Activated B cell treated with CpG ODN at 0.5 μM for 24 hours (primary cell): ENCODE data around the gene MAJIN. TPM values are rescaled to one million over a fixed set of nuclear protein-coding genes. Genes with fewer than 3 reads are reported as not detected.

ENCODE experiments used
- ATAC-seq: fragments of 200-7000 bp; cut with Tn5 transposase; one replicate; pipeline ENCODE4 v1.10.0; 2021; ENCODE audit warnings: low read depth, mild to moderate bottlenecking, moderate library complexity
- CTCF ChIA-PET: fragments of 350-600 bp; sonication (Branson Sonifier 250); formaldehyde crosslinking; loops from one replicate; lab custom pipeline; 2021; ENCODE audit warnings: antibody characterized with exemption; lab: Charles Lee
- POLR2A ChIA-PET: fragments of 350-600 bp; sonication (Branson Sonifier 250); formaldehyde crosslinking; loops from one replicate; lab custom pipeline; 2021; ENCODE audit warnings: antibody characterized with exemption; lab: Charles Lee
- DNase-seq: peaks from one replicate; pipeline ENCODE4 v3.0.0; 2022
- H3K27ac Mint-ChIP-seq: one replicate; pipeline ENCODE4 v1.8.0; 2020; ENCODE audit warnings: mixed read lengths
- H3K27me3 Mint-ChIP-seq: one replicate; pipeline ENCODE4 v1.8.0; 2021; ENCODE audit warnings: mixed read lengths
- H3K36me3 Mint-ChIP-seq: one replicate; pipeline ENCODE4 v1.8.0; 2021; ENCODE audit warnings: low read depth, mixed read lengths
- H3K4me1 Mint-ChIP-seq: one replicate; pipeline ENCODE4 v1.8.0; 2021; ENCODE audit warnings: mixed read lengths
- H3K4me3 Mint-ChIP-seq: one replicate; pipeline ENCODE4 v1.8.0; 2020; ENCODE audit warnings: mild to moderate bottlenecking, mixed read lengths
- H3K9me3 Mint-ChIP-seq: one replicate; pipeline ENCODE4 v1.8.0; 2020; ENCODE audit warnings: mixed read lengths
- intact Hi-C: fragments of 100-400 bp; cut with micrococcal nuclease; formaldehyde crosslinking; loops from one replicate; pipeline ENCODE4 v1.15.1; 2024
- total RNA-seq: library from RNA; stranded (reverse); gene quantifications from 2 replicates; pipeline ENCODE4 v1.2.3, GENCODE V29; 2022
- TF ChIP-seq, protein P1 (sequence below): fragments of 200-600 bp; IDR thresholded peaks from one replicate; pipeline ENCODE4 v1.8.0; 2022; ENCODE audit warnings: antibody characterized with exemption, mild to moderate bottlenecking

The MAJIN gene
- total RNA-seq, 1 donor from 2014 or later: 0.20 TPM

DNA sequence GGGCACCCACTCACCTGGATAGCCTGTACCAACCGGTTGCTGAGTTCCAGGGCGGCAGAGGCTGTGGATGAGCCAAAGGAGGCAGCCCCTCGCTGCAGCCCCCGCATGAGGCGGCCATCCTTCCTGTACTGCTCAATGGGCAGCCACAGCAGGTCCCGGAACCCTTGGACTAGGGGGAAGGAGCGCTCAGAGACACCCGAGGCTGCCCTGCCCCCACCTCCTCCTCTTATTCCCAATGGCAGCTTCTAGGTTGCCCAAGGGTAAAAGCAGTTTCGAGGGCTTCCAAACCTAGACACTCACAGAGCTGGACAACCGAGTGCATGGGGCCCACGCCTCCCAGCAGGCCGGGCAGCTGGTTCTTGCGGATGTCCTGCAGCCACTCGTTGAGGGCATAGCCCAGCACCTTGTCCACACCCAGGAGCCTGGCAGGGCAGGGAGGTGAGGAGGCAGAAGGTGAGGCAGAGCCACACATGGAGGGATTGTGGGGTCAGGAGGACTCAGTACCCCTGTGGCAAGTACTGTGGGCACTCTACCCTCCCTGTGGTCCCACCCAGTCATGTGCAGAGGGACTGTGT, 75.4 kb downstream of the MAJIN start:
- intact Hi-C loops: no loop called here
- POLR2A ChIA-PET: interaction anchor here (0.6 to 27.8 kb wide), 3 partner anchors 9 to 824 kb away, joined by 3 to 1194 read pairs (median 4); partner anchors contain the start of genes CDC42BPG and RNASEH2C
- no peak for ATAC-seq

GRCh38 chr11:64894812-64895452, 77.0 kb downstream of the MAJIN start:
- peaks cover 26% of the 10 kb centered on the region for H3K4me1 Mint-ChIP-seq
- no peaks in the 10 kb centered on the region for H3K27me3 Mint-ChIP-seq
- peaks cover 36% of the 10 kb centered on the region for H3K36me3 Mint-ChIP-seq
- POLR2A ChIA-PET: interaction anchor here (0.6 to 27.8 kb wide), 3 partner anchors 18 to 86 kb away, joined by 7 to 1194 read pairs (median 11); partner anchors contain the start of gene CDC42BPG
- TF ChIP-seq, protein P1, sequence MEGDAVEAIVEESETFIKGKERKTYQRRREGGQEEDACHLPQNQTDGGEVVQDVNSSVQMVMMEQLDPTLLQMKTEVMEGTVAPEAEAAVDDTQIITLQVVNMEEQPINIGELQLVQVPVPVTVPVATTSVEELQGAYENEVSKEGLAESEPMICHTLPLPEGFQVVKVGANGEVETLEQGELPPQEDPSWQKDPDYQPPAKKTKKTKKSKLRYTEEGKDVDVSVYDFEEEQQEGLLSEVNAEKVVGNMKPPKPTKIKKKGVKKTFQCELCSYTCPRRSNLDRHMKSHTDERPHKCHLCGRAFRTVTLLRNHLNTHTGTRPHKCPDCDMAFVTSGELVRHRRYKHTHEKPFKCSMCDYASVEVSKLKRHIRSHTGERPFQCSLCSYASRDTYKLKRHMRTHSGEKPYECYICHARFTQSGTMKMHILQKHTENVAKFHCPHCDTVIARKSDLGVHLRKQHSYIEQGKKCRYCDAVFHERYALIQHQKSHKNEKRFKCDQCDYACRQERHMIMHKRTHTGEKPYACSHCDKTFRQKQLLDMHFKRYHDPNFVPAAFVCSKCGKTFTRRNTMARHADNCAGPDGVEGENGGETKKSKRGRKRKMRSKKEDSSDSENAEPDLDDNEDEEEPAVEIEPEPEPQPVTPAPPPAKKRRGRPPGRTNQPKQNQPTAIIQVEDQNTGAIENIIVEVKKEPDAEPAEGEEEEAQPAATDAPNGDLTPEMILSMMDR: no peak
- no peak overlapping the region for H3K27ac Mint-ChIP-seq
- intact Hi-C loops: loop anchor here (1.0 to 2.0 kb wide), 4 partner anchors 48 to 152 kb away; partner anchors contain the start of gene MAP4K2
- no peak for DNase-seq
- no peaks in the 10 kb centered on the region for H3K9me3 Mint-ChIP-seq
- CTCF ChIA-PET: interaction anchor here (1.0 to 13.0 kb wide), 9 partner anchors 10 to 109 kb away, joined by 3 to 310 read pairs (median 4); partner anchors contain the start of genes CDC42BPG and EHD1
- no peak overlapping the region for H3K4me3 Mint-ChIP-seq
- no peak for ATAC-seq

More for the DNA sequence above, 75.4 kb downstream of the MAJIN start:
- CTCF ChIA-PET: interaction anchor here (1.0 to 13.0 kb wide), 2 partner anchors 43 to 51 kb away, joined by 3 to 310 read pairs; partner anchors contain the start of gene CDC42BPG
- Mint-ChIP-seq H3K27me3 (no peaks in the 10 kb centered on the region), H3K27ac (no peak overlapping the region), H3K4me3 (no peak overlapping the region), H3K36me3 (peaks cover 47% of the 10 kb centered on the region), H3K9me3 (no peaks in the 10 kb centered on the region), H3K4me1 (peaks cover 30% of the 10 kb centered on the region)
- TF ChIP-seq, protein P1: no peak
- DNase-seq: no peak

DNA sequence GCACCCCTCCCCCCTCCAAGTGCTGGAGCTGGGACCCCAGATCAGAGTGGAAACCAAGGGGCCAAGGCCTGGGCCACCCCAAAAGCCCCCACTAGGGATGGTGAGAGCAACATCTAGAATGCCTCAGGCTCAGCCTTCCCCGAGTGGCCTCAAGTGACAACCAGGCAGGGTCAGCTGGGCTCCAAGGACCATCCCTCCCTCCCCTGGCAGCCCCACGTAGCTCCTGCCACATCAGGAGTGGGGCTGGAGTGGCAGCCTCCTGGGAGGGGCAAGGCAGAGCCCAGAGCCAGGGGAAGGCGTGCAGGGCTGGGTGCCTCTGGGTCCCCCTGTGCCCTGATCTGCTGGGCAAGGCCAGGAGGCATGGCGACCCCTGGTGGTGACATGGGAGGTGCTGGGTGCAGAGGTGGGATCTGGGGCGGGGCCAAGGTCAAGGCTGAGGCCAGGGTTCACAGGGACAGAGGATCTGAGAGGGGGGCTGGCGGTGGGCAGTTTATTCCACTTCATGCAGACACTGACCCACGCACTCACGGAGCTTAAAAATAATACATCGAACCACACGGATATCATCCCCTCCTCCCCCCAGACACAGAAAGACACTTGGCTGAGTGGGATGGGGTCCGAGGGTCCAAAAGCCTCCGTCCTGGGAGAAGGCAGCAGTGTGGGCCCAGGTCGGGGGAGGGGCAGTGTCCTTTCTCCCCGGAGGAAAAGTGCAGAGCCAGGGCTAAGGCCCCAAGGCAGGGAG, 77.7 kb downstream of the MAJIN start:
- DNase-seq (peak; percentile 93), ATAC-seq (peak; percentile 99)
- H3K27ac Mint-ChIP-seq: no peak overlapping the region
- H3K36me3 Mint-ChIP-seq: peaks cover 29% of the 10 kb centered on the region
- H3K4me1 Mint-ChIP-seq: peaks cover 26% of the 10 kb centered on the region
- ChIA-PET POLR2A (interaction anchor here (1.7 to 27.8 kb wide), 2 partner anchors 18 to 37 kb away, joined by 11 to 1194 read pairs; partner anchors contain the start of gene CDC42BPG), CTCF (interaction anchor here (0.8 to 13.0 kb wide), 13 partner anchors 9 to 109 kb away, joined by 3 to 310 read pairs (median 3); partner anchors contain the start of genes CDC42BPG and EHD1)
- no peaks in the 10 kb centered on the region for H3K27me3 Mint-ChIP-seq
- intact Hi-C loops: loop anchor here (1.0 to 2.0 kb wide), 4 partner anchors 47 to 151 kb away; partner anchors contain the start of gene MAP4K2
- TF ChIP-seq, protein P1: peak; percentile 67
- no peak overlapping the region for H3K4me3 Mint-ChIP-seq
- no peaks in the 10 kb centered on the region for H3K9me3 Mint-ChIP-seq

GRCh38 chr11:64893194-64894069, 78.5 kb downstream of the MAJIN start:
- POLR2A ChIA-PET: interaction anchor here (1.0 to 27.8 kb wide), 3 partner anchors 15 to 36 kb away, joined by 5 to 1194 read pairs (median 11); partner anchors contain the start of genes CDC42BPG and EHD1
- H3K36me3 Mint-ChIP-seq: peaks cover 25% of the 10 kb centered on the region
- no peak overlapping the region for H3K4me3 Mint-ChIP-seq

More at GRCh38 chr11:64893194-64894069, 78.5 kb downstream of the MAJIN start:
- H3K9me3 Mint-ChIP-seq: no peaks in the 10 kb centered on the region
- ATAC-seq (no peak), DNase-seq (no peak)
- CTCF ChIA-PET: interaction anchor here (0.8 to 13.0 kb wide), 11 partner anchors 16 to 108 kb away, joined by 3 to 310 read pairs (median 4); partner anchors contain the start of genes CDC42BPG and EHD1
- H3K27me3 Mint-ChIP-seq: no peaks in the 10 kb centered on the region
- H3K27ac Mint-ChIP-seq: no peak overlapping the region
- intact Hi-C loops: loop anchor here (1.0 to 2.0 kb wide), 4 partner anchors 46 to 150 kb away; partner anchors contain the start of gene MAP4K2
- peaks cover 32% of the 10 kb centered on the region for H3K4me1 Mint-ChIP-seq
- TF ChIP-seq, protein P1: no peak
